GM19467 (cell line): Measurements from ENCODE around the gene RPS2.
A peak's percentile ranks its signal among the peaks of the same experiment; 100 is the strongest.
"Not testable (repeated sequence)": the region's sequence is repeated elsewhere in the genome, so short reads cannot be mapped to it uniquely, and the experiment has no call there.

Source experiments
- ATAC-seq: cut with Tn5 transposase; IDR thresholded peaks from one replicate; pipeline ENCODE4 v1.9.1; 2021; ENCODE audit warnings: mild to moderate bottlenecking, moderate library complexity; ENCODE audit not compliant: unreplicated experiment

Gene RPS2

DNA sequence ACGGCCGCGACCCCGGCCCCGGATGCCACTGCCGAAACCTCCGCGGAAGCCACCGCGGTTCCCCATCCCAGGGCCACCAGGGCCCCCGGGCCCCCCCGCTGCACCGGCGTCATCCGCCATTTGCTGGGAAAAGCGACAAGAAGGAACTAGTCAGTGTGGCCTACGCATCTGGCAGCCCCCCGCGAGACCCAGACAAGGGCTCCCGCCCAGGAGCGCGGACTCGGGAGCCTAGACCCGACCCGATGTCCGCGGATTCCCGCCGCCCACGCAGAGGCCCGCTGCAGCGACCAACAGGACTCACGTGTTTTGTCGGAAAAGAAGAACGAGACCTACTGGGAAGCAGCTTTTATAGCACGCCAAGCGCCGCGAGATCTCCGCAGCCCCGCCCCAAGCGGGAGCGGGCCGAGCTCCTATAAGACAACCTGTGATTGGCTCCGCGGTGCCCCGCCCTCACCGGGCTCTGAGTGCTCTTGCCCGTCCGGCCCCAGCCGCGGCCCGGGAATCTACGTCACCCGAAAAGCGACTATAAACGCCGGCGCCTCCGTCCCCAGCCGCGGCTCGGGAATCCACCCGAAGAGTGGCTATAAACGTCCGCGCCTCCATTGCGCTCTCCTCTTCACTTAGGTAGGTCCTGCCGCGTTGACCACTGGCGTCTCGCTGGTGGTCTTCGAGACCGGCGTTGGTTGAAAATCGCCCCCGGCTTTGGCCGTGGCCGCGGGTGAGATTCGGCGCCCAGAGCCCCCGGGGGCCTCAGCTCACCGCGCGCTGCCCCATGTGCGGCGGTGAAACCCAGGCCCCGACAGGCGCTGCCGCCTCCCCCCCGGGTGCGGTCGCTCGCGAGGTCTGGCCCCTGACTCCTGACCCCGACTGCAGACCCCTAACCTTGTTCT, at the start of gene RPS2:
Gene RPS2 (minus strand): TSS at position 321 of the 890 bp plus-strand sequence. CDS start 201 bp downstream, at position 120.
- ATAC-seq, result peak; percentile 68

DNA sequence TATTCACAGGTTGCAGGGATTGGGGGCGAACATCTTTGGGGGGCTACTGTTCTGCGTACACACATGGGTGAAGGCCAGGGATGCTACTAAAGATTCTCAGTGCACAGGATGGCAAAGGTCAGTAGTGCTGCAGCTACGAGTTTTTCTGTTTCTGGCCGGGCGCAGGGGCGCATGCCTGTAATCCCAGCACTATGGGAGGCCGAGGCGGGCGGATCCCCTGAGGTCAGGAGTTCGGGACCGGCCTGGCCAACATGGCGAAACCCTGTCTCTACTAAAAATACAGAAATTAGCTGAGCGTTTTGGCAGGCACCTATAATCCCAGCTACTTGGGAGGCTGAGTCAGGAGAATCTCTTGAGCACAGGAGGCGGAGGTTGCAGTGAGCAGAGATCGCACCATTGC, 48.9 kb upstream of the RPS2 start:
- ATAC-seq, result no peak

DNA sequence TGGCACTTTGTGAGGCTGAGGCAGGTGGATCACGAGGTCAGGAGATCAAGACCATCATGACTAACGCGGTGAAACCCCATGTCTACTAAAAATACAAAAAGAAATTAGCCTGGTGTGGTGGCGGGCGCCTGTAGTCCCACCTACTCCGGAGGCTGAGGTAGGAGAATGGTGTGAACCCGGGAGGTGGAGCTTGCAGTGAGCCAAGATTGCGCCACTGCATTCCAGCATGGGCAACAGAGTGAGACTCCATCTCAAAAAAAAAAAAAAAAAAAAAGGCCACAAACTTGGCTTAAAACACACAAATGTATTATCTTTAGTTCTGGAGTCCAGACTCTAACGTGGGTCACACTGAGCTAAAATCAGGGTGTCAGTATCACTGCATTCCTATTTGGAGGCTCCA, 47.1 kb upstream of the RPS2 start:
- ATAC-seq, result not testable (repeated sequence)

DNA sequence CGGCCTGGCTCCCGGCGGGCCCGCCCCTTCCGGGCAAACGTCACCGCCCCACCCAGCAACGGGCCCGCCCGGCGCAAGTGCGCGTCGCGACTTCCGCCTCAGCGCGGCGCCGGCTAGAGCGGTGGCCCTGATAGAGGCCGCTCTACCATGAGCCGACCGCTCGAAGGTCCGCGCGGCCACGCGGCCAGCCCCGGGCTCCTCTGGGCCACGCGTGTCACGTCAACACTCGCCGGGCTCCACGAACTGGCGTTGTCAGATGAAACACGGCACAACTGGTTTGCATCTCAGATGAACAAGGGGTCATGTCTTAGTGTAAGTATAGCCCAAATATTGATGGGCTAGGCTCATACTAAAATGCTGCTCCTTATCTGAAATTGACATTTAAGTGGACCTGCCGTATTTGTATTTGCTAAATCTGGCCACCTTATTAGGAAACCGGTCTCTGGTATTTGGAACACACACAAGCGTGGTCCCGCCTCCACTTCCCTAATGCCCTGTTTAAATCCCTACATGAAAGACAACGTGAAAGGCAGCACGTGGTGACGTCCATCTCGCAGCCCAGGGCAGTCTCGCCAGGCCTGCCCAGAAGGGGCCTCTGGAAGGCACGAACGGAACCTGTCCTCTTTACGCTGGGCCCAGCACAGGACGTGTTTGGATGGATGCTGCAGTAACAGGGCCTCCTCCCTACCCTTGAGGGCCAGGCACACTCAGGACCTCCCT, 45.3 kb upstream of the RPS2 start, which contains the start of gene ZNF598:
Gene ZNF598 (minus strand): TSS at position 31 of the 720 bp plus-strand sequence.
- peak; percentile 78 for ATAC-seq

DNA sequence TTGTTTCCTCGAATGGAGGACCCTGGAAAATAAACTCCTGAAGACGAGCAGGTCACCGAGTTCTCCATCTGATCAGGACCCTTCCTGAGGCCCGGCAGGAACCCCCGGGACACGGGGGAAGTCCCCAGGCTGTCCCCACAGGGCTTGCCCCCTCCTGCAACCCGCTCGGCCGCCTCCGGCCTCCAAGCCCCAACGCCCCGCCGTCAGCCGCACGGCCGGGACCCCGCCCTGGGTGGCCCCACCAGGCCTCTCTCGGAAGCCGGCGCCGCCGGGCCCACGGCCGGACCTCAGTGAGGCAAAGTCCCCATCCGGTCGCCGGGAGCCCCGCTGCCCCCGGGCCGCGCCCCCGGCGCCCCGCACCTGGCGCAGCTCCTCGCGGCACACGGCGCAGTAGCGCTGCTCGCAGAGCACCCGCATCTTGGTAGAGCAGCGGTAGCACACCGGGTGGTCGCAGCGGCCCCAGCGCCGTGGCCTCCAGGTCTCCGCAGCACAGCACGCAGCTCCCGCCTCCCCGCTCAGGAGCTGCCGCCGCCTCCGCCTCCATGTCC, 44.6 kb upstream of the RPS2 start:
- ATAC-seq, result peak; percentile 36

DNA sequence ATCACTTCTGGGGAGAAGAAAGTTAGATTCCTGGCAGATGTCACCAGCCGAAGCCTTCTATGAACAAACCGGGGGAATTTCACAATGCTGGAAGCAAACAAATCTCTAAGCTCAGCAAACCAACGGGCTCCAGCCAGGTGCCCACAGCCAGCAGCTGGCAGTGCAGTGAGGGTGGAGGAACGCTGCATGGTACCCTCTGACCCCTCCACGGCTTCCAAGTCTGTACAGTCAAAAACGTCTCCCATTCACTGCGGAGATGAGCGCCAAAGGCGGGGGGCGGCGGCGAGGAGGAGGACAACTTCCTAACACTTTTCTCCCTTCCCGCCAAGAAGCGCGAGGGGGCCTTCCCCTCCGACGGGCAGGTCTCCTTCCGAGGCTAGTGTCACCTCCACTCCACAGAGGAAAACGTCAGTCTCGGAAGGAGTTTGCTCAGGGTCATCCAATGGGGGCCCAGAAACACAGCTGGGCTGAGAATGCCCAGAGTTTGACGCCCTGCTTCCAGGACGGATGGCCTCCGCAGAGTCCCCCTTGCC, 44.1 kb upstream of the RPS2 start:
- no peak for ATAC-seq

DNA sequence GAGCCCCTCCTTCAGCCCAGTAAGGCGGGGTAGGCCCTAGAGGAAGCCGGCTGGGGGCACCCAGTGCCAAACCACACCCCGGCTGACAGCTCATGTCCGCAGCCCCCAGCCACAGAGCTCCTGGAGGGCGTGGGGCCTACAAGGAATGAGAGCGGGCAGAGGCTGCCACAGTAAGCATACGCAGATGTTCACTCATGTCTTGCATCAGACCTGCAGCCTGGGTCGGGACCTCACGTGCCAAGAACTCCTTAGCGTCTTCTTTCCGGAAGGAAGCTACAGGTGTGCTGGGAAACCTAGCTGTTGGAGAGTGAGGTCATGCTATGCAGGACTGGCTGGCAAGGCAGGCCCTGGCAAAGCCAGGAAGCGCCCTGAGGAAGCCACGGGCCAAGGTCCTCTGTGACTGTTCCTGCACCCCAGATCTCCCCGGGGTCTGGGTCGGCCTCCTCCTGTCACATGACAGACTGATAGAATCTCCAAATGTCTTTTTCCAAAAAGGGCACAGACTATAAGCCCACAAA, 43.4 kb upstream of the RPS2 start:
- no peak for ATAC-seq

DNA sequence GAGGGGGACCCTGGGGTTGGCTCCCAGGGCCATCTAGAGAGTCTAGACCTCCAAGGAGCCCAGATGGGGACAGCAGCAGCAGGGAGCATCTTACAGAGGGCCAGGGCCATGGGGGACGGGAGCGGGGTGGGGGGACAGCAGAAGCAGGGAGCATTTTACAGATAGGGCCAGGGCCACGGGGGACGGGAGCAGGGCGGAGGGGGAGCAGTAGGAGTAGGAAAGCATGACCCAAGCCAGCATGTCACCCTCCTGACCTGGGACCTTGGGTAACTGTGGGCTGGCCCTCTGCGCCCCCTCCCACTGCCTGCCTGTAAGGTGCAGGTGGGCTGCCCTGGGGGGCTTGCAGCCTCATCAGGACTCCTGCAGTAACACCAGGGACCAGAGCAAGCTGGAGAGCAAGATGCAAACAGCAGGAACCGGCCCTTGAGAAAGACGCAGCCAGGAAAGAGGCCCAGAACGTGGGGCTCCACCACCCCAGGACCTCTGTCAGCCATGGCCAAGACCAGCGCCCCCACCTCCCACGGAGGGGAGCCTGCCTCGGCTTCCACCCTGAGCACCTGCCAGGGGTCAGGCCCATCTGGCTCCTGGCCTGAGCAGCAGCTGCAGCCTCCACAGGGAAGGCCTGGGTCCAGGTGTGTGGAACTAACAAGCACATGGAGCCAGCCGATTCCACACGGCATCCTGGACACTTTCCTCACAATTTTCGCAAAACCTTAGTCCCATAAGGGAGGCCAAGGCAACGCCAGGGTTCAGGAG, 42.6 kb upstream of the RPS2 start:
- ATAC-seq, result no peak

DNA sequence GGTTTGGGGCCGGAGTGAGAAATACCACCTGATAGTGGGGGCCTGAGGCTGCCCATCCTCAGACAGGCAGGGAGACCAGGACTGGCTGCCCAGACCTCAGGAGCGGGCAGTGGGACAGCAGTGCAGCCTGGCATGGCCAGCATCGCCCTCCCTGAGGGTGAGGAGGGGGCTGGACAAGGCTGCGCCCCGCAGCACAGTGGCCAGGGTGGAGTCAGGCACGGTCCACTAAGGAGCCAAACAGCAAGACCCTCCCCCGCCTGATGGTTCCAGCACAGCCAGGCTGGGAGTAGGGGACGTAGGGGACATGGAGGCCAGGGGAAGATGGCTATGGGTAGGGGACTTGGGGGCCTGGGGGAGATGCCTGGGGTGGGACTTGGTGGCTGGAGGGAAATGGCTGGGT, 41.7 kb upstream of the RPS2 start:
- ATAC-seq, result no peak

DNA sequence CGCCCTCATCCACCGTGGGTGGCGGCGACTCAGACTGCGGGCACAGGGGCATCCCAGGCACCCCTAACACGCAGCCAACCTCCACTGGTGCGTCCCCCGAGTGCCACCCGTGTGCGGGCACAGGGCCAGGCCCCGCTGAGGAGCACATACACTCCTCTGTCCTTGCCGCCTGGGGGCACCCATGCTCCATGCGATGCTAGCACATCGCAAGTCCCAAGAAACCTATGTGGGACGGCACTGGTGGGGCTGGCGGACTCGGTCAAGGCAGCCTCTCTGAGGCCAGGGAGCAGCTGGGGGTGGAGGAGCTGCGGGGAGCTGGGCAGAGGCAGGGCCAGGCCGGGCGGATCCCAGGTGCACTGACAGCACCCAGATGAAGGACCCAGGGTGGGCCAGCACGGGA, 41.0 kb upstream of the RPS2 start:
- no peak for ATAC-seq

DNA sequence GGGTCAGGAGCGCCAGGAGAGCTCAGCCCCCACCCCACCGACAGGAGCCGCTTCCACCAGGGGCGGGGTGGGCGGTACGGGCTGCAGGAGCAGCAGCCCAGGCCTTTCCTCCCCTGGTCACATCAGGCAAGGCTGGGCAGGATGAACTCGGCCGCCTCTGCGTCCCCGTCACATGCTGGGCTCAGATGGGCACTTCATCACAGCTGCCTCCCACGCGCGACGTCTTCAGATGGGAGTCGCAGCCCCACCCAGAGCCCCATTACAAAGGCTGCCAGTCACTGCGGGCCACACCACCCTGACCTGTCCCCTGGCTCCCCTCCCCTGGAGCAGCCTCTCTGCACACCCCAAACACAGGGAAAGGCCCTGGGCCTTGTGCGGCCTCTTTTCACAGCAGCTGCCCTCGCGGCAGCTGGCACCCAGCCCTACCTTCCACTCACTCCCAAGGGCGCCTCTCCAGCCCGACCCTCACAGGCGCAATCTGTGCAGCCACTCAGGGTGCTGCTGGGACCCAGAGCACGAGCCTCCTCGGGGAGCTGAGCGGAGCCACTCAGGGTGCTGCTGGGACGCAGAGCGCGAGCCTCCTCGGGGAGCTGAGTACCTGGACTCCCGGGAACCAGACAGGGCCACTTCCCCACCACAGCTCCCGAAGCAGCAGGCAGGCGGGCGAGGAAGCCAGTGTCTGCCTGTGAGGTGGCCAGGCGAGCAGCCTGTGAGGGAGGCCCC, 40.3 kb upstream of the RPS2 start:
- no peak for ATAC-seq

DNA sequence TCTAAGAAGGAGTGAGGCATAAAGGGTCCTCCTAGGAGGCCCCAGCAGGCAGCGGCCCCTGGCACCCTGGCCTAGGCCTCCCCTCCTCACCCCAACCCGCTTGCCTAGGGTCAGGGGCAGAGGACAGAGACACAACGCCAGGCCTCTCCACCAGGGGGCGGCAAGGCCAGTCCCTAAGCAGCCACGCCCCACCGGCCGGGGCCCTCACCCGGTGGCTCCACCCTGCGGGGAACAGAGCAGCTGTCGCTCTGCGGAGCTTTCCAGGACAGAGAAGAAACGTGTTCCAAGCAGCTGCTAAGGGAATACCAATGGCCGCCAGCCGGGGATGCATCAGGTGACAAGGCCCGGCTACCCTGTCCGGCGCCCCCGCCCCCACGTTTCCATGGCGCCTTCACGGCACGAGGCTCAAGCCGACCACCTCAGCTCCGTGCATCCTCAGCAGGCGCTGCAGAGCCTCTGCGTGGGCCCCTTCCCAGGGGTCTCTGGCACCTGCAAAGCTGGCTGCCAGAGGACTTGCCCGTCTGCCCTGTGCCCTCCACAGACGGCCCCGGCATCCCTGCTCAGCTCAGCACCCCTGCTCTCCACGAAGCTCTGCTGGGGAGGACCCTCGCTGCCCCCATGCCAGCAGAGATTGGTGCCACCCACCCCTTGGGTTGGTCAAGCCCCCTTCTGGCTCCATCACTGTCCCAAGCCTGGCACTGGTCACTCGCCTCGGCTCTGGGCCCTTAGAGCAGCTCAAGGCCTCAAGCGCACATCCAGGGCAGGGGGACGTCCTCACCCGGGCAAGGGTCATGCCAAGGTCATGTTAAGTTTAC, 39.4 kb upstream of the RPS2 start:
- ATAC-seq, result peak; percentile 51

DNA sequence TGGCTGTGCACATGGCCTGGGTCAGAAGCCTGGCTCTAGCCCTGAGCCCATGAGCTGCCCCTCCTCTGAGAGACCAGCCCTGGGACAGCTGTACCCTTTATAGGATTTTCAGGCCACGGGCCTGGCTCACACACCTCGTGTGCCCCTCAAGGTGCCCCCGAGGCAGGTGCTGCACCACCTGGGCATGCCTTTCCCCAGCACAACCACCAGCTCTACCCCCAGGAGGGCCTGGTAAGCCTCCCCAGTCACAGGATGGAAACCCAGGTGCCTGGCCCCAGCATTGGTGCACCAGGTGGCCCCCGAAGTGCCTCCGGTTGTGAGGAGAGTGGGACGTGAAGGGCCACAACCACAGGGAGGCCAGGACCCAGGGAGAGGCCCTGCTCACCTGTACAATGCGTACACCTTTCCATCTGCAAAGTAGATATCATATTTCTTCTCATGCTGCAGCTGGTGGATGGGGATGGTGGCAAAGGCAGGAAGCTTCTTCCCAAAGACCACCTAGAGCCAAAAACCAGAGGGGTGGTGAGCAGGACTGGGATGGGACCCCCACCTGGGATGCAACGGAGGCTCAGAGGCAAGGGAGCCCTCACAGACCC, 38.7 kb upstream of the RPS2 start:
- ATAC-seq, result no peak

DNA sequence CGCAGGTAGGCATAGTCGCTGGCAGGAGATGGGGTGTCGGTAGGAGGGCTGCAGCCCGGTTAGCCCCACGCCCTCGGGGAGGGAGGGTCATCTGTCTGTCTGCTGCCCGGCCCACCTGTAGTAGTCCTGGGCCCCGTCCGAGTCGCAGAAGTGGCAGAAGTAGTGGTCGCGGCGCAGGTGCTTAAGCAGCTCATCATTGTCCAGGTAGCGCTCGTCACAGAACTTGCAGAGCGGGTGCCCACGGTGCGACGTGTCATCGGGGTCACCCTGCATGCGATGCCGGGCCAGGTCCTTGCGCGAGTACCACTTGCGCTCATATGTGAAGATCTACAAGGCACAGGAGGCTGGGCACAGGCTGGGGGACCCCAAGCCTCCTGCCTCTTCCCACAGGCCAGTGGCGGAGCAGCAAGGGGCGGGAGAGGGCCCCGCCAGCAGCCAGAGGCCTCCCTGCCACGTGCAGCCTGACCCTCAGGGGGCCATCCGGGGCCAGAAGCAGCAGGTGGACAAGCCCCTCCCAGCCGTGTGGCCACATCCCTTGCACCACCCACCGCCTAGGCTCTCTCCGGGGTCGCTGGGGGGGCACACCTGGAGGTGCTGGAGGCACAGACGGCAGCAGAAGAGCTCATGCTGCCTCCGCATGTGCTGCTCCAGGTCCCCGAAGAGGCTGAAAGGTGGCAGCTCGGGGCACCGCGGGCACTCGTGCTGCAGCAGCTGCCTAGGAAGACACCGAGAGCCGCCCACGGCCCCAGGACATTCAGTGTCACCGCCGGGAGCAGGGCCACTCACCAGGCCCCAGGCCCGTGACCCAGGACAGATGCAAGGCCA, 38.0 kb upstream of the RPS2 start:
- ATAC-seq, result no peak

DNA sequence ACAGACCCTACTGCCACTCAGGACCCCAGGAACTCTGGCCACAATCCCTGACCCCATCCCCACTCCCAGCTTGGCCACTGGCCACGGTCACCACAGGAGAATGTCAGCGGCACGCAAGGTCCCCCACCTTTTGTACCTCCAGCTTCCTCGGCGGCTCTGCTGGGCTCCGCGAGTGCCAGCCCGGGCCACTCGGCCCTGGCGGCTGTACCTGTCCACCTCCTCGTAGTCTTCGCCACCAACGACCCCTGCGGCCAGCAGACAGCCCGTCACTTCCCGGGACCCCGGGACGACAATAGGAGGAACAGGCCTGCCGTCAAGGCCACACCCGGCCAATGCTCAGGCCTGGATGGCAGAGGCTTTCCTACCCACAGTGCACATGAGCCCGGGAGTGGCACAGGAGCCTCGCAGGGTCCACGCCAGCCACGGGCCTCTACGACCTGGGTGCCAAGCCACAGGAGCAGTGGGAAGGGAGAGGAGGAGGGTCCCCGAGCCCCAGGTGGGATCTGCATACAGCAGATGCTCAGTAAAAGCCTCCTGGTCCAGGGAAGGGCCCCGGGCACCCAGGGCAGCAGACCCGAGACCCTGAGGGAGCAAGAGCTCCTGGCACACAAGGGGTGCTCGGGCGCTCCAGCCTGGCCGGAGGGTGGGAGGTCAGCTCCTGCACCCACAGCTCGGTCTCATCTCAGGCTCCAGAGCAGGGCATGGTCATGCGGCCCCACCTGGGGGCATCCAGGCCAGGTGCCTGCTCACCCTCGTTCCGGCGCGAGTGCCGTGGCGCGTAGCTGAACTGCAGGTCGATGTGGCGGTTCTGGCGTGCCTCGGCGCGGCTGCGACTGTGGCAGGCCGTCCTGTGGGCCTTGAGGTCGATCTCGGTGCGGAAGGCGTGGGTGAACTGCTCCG, 37.1 kb upstream of the RPS2 start:
- ATAC-seq, result no peak

DNA sequence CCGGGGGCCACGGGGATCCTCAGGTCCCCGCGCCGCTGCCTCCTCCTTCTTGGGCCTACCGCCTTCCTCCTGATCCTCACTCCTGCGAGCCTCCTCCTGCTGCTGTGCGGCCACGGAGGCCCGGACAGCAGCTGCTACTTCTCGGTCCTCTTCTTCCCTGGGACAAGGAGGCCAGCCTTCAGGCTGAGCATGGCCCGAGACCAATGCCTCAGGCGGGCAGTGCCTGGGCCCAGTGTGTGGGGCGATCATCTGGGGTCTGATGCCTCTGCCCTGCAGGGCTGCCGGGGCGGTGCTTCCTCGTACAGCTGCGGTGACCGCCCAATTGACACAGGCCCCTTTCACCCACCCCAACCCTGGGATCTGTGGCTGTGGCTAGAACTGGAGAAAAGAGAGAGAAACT, 36.4 kb upstream of the RPS2 start:
- no peak for ATAC-seq
